Measurements from ENCODE around the gene TBX15.

GRCh38 chr1:118918940-118919259, 69.2 kb downstream of the TBX15 start:
- TF ChIP-seq SP1 (IDR thresholded peaks at IDR 0.05) (no peak), CTBP1 (IDR thresholded peaks at IDR 0.05; ENCODE audit: borderline replicate concordance) (no peak), FOXM1 (IDR thresholded peaks at IDR 0.05; ENCODE audit: borderline replicate concordance) (no peak), TARDBP (IDR thresholded peaks at IDR 0.05) (no peak), BHLHE40 (IDR thresholded peaks at IDR 0.05; ENCODE audit: borderline replicate concordance) (no peak), PKNOX1 (IDR thresholded peaks at IDR 0.05) (no peak)
